B cell (primary cell): ENCODE measurements around the gene PIK3CB. TPM values are rescaled to one million over a fixed set of nuclear protein-coding genes. Genes with fewer than 3 reads are reported as not detected.

Source experiments
- ATAC-seq: fragments of 200-7000 bp; cut with Tn5 transposase; one replicate; pipeline ENCODE4 v1.10.0; 2021; ENCODE audit warnings: low read depth, mild to moderate bottlenecking, moderate number of reproducible peaks, moderate library complexity
- CTCF ChIA-PET: fragments of 350-600 bp; sonication (Branson Sonifier 250); formaldehyde crosslinking; loops from one replicate; lab custom pipeline; 2021; ENCODE audit warnings: antibody characterized with exemption, inconsistent platforms; lab: Charles Lee
- POLR2A ChIA-PET: fragments of 350-600 bp; sonication (Branson Sonifier 250); formaldehyde crosslinking; loops from one replicate; lab custom pipeline; 2021; ENCODE audit warnings: antibody characterized with exemption; lab: Charles Lee
- DNase-seq: peaks from one replicate; pipeline ENCODE4 v3.0.0; 2013
- H2AFZ ChIP-seq: 2 replicates; pipeline ENCODE4 v1.6.1; 2012; ENCODE audit warnings: mild to moderate bottlenecking, low read depth, low read length; ENCODE audit not compliant: insufficient read depth, poor library complexity, severe bottlenecking
- H3K27ac ChIP-seq, 2 donors: 1 replicate in 1 of 2; 2 replicates in 1 of 2; pipeline ENCODE4 v1.5.1; 2012 to 2013; ENCODE audit warnings: low read length in 2 of 2, mild to moderate bottlenecking in 2 of 2, moderate library complexity in 1 of 2
- H3K27me3 ChIP-seq, 4 experiments: fragments of 200-600 bp in 1 of 4; sonication (generic) in 1 of 4; replicated peaks in 1 of 4; 1 replicate in 2 of 4; 2 replicates in 2 of 4; pipeline versions ENCODE4 v1.6.1 to v1.7.0; 2013 to 2016; ENCODE audit warnings: low read length in 3 of 4, mild to moderate bottlenecking in 2 of 4, mixed read lengths in 1 of 4, moderate library complexity in 1 of 4; ENCODE audit not compliant: insufficient read depth in 4 of 4, control insufficient read depth in 3 of 4; ENCODE audit errors: control extremely low read depth in 1 of 4
- H3K36me3 ChIP-seq, 2 experiments: replicated peaks in 1 of 2; 1 replicate in 1 of 2; 2 replicates in 1 of 2; pipeline versions ENCODE4 v1.6.1 to v1.7.1; 2013; ENCODE audit warnings: low read length in 1 of 2; ENCODE audit not compliant: insufficient read depth in 2 of 2, control insufficient read depth in 1 of 2; ENCODE audit errors: control extremely low read depth in 1 of 2, extremely low read depth in 1 of 2
- H3K4me1 ChIP-seq, 2 donors: fragments of 200-600 bp in 1 of 2; sonication (generic) in 1 of 2; 1 replicate in 1 of 2; 2 replicates in 1 of 2; pipeline versions ENCODE4 v1.5.1 to v1.6.1; 2013 to 2017; ENCODE audit warnings: low read length in 2 of 2; ENCODE audit not compliant: control insufficient read depth in 2 of 2, insufficient read depth in 2 of 2
- H3K4me2 ChIP-seq: replicated peaks from 2 replicates; pipeline ENCODE3; 2012; ENCODE audit warnings: mild to moderate bottlenecking, low read depth, low read length; ENCODE audit not compliant: poor library complexity, severe bottlenecking
- H3K4me3 ChIP-seq, 5 experiments: fragments of 200-600 bp in 1 of 5; sonication (generic) in 1 of 5; 1 replicate in 3 of 5; 2 replicates in 2 of 5; pipeline versions ENCODE4 v1.5.1 to v1.7.0; 2011 to 2016; ENCODE audit warnings: low read length in 4 of 5, mild to moderate bottlenecking in 4 of 5, low read depth in 2 of 5, control low read depth in 1 of 5, moderate library complexity in 1 of 5; ENCODE audit not compliant: insufficient read depth in 1 of 5; ENCODE audit errors: control extremely low read depth in 1 of 5, extremely low read depth in 1 of 5
- H3K79me2 ChIP-seq: fragments of 200-600 bp; sonication (generic); one replicate; pipeline ENCODE4 v1.6.0; 2016; ENCODE audit warnings: low read length; ENCODE audit not compliant: control insufficient read depth, insufficient read depth
- H3K9ac ChIP-seq: fragments of 200-600 bp; sonication (generic); 2 replicates; pipeline ENCODE4 v1.6.1; 2017; ENCODE audit warnings: mild to moderate bottlenecking, low read length, moderate library complexity
- H3K9me3 ChIP-seq, 3 donors: one replicate each; pipeline versions ENCODE4 v1.6.1 to v1.7.1; 2013; ENCODE audit warnings: low read length in 2 of 3; ENCODE audit not compliant: control insufficient read depth in 2 of 3, insufficient read depth in 1 of 3; ENCODE audit errors: control extremely low read depth in 1 of 3
- H4K20me1 ChIP-seq: 2 replicates; pipeline ENCODE4 v1.6.0; 2012; ENCODE audit warnings: mild to moderate bottlenecking, low read length; ENCODE audit not compliant: insufficient read depth, control insufficient read depth, poor library complexity, severe bottlenecking
- H3K27ac Mint-ChIP-seq: one replicate; pipeline ENCODE4 v1.8.0; 2021; ENCODE audit warnings: mixed read lengths
- H3K27me3 Mint-ChIP-seq: one replicate; pipeline ENCODE4 v1.8.0; 2021; ENCODE audit warnings: mixed read lengths
- H3K4me1 Mint-ChIP-seq: one replicate; pipeline ENCODE4 v1.8.0; 2021; ENCODE audit warnings: mixed read lengths
- H3K4me3 Mint-ChIP-seq: one replicate; pipeline ENCODE4 v1.8.0; 2021; ENCODE audit warnings: mixed read lengths
- H3K9me3 Mint-ChIP-seq: one replicate; pipeline ENCODE4 v1.8.0; 2022; ENCODE audit warnings: mixed read lengths; ENCODE audit not compliant: insufficient read depth
- EZH2 ChIP-seq: IDR thresholded peaks from 2 replicates; pipeline ENCODE4 v1.6.1; 2012; ENCODE audit warnings: borderline replicate concordance, low read depth, mild to moderate bottlenecking, moderate library complexity, low read length; ENCODE audit not compliant: insufficient read depth, poor library complexity, severe bottlenecking
- WGBS: methylation state at CpG from one replicate; pipeline ENCODE4 v1.1.5; 2013; ENCODE audit warnings: missing lambda C conversion rate; ENCODE audit not compliant: insufficient coverage; 5-methylcytosine and 5-hydroxymethylcytosine counted together
- intact Hi-C: fragments of 100-400 bp; cut with micrococcal nuclease; formaldehyde crosslinking; loops from one replicate; pipeline ENCODE4 v1.10.0; 2022
- polyA plus RNA-seq: library from polyadenylated mRNA; depleted of rRNA; stranded (reverse); fragments of >200 nt; gene quantifications from 2 replicates; pipeline ENCODE4 v1.2.3, GENCODE V29; 2012
- total RNA-seq, 2 donors: library from RNA; stranded (reverse); fragments of 120-200 nt in 1 of 2; gene quantifications; 1 replicate in 1 of 2; 2 replicates in 1 of 2; pipeline versions ENCODE4 v1.2.3 to v1.2.4, GENCODE V29; 2013 to 2022
- TF ChIP-seq, protein P1 (sequence below): fragments of 200-600 bp; IDR thresholded peaks from one replicate; pipeline ENCODE4 v1.8.0; 2022; ENCODE audit warnings: antibody characterized with exemption, mild to moderate bottlenecking

The PIK3CB gene
- total and polyA plus RNA-seq, 2 donors (not counting 1 experiment from before 2014, with no cell fraction given) = 3.6 to 29.4 TPM

DNA sequence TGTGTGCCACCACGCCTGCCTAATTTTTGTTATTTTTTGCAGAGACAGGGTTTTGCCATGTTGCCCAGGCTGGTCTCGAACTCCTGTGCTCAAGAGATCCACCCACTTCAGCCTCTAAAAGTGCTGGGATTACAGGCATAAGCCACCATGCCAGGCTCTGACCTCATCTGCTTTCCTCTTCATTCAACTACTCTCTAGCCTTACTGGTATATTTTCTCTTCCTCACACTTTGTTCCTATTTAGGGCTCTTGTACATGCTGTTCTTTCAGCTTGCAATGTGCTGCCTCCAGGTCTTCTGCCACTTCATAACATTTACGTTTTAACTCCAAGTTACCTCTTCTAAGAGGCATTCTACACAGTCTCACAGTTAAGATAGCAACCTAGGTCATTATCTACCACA lies 34.9 kb downstream of the PIK3CB start:
- Histone ChIP-seq H3K79me2 (peaks cover 30% of the 10 kb centered on the region), H3K9ac (no peak overlapping the region), H3K27me3 (no peaks in the 10 kb centered on the region), H3K9me3 (no peaks in the 10 kb centered on the region), H3K4me3 (no peak overlapping the region), H2AFZ (no peak overlapping the region), H3K36me3 (no peaks in the 10 kb centered on the region), H3K27ac (no peak overlapping the region), H3K4me1 (no peaks in the 10 kb centered on the region), H4K20me1 (peaks cover 9% of the 10 kb centered on the region), H3K4me2 (no peak overlapping the region)
- no peak for TF ChIP-seq EZH2
- TF ChIP-seq, protein P1, sequence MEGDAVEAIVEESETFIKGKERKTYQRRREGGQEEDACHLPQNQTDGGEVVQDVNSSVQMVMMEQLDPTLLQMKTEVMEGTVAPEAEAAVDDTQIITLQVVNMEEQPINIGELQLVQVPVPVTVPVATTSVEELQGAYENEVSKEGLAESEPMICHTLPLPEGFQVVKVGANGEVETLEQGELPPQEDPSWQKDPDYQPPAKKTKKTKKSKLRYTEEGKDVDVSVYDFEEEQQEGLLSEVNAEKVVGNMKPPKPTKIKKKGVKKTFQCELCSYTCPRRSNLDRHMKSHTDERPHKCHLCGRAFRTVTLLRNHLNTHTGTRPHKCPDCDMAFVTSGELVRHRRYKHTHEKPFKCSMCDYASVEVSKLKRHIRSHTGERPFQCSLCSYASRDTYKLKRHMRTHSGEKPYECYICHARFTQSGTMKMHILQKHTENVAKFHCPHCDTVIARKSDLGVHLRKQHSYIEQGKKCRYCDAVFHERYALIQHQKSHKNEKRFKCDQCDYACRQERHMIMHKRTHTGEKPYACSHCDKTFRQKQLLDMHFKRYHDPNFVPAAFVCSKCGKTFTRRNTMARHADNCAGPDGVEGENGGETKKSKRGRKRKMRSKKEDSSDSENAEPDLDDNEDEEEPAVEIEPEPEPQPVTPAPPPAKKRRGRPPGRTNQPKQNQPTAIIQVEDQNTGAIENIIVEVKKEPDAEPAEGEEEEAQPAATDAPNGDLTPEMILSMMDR = no peak
- Mint-ChIP-seq H3K4me3 (no peak overlapping the region), H3K27ac (no peak overlapping the region), H3K9me3 (no peaks in the 10 kb centered on the region), H3K27me3 (no peaks in the 10 kb centered on the region), H3K4me1 (peaks cover 12% of the 10 kb centered on the region)
- CTCF ChIA-PET = no interaction called here
- POLR2A ChIA-PET = no interaction called here
- DNase-seq (no peak), ATAC-seq (no peak)
- intact Hi-C loops = no loop called here
- WGBS = 93% methylated on average over 3 of the region's 3 CpGs

DNA sequence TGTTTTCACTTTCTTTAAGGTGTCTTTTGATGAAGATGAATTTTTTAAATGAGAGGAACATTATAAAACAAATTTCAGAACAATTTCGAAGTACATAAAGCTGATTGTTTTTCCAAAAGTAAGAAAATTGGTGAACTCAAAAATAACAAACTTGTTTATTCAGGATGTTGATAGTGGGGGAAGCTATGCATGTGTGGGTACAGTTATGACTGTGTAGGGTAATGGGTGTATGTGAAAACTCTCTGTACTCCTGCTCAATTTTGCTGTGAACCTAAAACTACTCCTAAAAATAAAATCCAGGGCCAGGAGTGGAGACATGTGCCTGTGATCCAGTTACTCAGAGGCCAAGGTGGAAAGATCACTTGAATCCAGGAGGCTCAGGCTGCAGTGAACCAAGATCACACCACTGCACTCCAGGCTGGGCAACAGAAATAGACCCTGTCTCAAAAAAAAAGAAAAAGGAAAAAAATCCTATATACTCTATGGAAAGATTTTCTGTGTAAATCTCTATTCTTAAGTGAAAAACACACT lies 37.2 kb downstream of the PIK3CB start:
- H3K4me3 ChIP-seq = no peak overlapping the region
- no peaks in the 10 kb centered on the region for H3K27me3 ChIP-seq
- H3K4me2 ChIP-seq = no peak overlapping the region
- no peak overlapping the region for H3K27ac Mint-ChIP-seq
- no peak overlapping the region for H3K4me3 Mint-ChIP-seq
- ATAC-seq (no peak), DNase-seq (no peak)
- no peaks in the 10 kb centered on the region for H3K9me3 ChIP-seq
- ChIA-PET POLR2A (no interaction called here), CTCF (no interaction called here)
- H3K9ac ChIP-seq = no peak overlapping the region
- no peak overlapping the region for H3K27ac ChIP-seq
- WGBS = no CpG with 5 or more reads among the region's 1 CpG
- intact Hi-C loops = no loop called here
- peaks cover 7% of the 10 kb centered on the region for H3K4me1 Mint-ChIP-seq
- H3K36me3 ChIP-seq = peaks cover 0 to 6% of the 10 kb centered on the region in 2 experiments
- H4K20me1 ChIP-seq = peaks cover 4% of the 10 kb centered on the region
- H3K79me2 ChIP-seq = peaks cover 30% of the 10 kb centered on the region
- no peaks in the 10 kb centered on the region for H3K4me1 ChIP-seq
- no peaks in the 10 kb centered on the region for H3K27me3 Mint-ChIP-seq
- no peaks in the 10 kb centered on the region for H3K9me3 Mint-ChIP-seq
- TF ChIP-seq, protein P1 = no peak
- no peak for TF ChIP-seq EZH2
- no peak overlapping the region for H2AFZ ChIP-seq
